ENCODE data around the gene RPL22L1.
"Not testable (repeated sequence)": the region's sequence is repeated elsewhere in the genome, so short reads cannot be mapped to it uniquely, and the experiment has no call there.

Gene RPL22L1

DNA sequence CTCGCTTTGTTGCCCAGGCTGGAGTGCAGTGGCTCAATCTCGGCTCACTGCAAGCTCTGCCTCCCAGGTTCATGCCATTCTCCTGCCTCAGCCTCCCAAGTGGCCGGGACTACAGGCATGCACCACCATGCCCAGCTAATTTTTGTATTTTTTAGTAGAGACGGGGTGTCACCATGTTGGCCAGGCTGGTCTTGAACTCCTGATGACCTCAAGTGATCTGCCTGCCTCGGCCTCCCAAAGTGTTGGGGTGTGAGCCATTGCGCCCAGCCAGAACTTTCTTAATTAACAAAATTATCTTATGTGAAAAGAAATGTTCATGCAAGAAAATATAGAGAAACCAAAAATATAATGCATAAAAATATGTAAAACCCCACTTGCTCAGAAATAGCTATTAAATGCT, 7.3 kb upstream of the RPL22L1 start:
- not testable (repeated sequence) for DNase-seq

DNA sequence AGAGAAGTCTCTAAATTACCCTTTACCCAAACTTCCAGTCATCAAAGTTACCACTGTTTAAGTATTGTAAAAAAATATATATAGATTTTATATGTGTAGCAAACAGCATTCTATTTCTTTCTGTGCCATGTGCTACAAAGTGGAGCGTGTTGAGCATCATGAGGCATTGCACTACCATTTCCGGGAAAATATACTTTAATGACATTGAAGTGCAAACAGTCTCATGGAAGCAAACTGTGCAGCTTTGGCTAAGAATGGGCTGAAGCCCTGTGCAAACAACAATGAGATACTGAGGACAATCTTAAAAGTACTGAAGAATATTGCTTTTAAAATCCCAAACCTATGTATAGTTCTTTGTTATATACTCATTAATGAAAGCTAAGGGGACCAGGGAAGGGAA, 6.5 kb upstream of the RPL22L1 start:
- DNase-seq, result no peak

DNA sequence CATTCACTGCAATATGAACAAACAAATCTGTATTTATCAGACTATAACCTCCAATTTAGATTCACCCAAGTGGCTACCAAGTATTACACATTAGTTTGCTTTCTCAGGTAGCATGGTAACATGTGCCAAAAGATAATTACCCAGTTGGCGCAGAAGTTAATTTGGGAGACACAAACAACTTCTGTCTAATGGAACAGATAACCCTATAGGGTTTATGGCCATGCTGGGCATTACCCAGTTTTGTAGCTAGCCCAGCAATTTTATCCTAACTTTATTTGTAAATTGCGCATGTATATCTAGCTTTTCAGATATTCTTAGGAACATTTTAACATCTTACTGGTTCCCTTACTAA, 780 bp downstream of the RPL22L1 start:
- no peak for DNase-seq

DNA sequence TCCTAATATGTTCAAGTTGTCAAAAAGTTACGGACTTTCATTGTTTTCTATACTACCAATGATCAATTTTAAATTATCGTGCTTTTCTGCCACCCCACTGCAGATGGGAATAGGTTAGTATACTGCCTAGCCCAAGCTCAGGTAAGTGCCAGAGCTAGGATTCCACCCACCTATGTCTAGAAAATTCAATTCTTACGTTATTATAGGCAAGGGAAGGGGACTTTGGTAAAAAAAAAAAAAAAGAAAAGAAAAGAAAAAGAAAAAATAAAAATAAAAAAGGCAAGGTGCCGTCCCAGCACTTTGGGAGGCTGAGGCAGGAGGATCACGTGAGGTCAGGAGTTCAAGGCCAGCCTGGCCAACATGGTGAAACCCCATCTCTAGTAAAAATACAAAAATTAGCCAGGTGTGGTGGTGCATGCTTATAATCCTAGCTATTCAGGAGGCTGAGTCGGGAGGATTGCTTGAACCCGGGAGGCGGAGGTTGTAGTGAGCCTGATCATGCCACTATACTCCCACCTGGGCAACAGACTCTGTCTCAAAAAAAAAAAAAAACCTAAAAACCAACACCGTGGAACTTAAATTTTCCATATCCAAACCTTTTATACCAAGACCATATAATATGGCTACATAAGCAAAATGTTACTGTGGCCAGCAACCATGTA, 1.3 kb downstream of the RPL22L1 start:
- DNase-seq, result no peak

DNA sequence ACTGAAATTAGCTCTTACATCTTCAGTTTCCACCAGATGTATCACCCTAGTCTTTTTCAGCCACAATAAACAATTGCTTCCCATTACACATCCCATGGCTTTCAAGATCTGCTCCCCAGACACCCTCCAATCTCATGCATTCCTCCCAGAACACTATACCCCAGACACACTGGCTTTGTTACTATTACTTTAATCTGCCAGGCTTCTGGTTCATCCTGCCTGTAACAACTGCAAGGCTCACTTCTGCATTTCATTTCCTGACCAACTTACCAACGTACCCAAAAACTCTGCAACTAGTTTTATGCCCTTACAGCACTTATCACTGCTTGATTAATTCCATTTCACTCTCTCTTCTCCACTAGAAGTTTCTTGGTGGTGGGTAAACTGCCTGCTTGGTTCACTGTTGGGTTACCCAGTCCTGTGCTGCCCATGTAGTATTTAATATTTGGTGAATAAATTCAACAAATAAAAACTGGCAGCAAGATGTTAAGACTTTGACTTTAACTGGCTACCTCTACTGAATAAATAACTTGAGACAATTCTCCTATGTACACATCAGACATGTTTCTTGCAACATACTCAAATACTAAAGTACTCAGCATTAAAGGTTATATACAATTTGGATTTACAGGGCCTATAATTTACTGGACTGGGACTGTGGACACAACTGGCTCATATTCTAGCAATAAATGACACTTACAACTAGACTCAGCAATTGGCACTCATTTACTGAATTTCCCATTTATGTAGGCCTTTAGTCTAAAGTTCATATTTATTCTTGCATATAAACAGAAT, 2.7 kb downstream of the RPL22L1 start:
- DNase-seq, result no peak

DNA sequence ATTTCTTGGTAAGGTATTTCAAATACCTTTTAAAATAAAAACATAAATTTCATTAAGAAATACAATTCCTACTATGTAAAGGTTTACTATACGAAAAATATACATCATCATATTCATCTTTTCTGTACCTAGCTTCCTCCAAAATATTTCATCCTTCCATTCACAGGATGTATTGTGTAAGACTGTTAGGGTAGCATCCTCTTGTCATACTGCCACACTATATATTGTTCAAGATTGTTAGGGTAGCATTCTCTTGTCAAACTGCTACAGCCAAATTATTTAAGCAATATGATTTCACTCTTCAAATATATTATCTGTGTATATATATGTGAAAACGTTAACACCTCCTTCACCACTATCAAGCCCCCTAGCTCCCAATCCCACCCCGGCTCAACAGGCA, 3.5 kb downstream of the RPL22L1 start:
- no peak for DNase-seq

DNA sequence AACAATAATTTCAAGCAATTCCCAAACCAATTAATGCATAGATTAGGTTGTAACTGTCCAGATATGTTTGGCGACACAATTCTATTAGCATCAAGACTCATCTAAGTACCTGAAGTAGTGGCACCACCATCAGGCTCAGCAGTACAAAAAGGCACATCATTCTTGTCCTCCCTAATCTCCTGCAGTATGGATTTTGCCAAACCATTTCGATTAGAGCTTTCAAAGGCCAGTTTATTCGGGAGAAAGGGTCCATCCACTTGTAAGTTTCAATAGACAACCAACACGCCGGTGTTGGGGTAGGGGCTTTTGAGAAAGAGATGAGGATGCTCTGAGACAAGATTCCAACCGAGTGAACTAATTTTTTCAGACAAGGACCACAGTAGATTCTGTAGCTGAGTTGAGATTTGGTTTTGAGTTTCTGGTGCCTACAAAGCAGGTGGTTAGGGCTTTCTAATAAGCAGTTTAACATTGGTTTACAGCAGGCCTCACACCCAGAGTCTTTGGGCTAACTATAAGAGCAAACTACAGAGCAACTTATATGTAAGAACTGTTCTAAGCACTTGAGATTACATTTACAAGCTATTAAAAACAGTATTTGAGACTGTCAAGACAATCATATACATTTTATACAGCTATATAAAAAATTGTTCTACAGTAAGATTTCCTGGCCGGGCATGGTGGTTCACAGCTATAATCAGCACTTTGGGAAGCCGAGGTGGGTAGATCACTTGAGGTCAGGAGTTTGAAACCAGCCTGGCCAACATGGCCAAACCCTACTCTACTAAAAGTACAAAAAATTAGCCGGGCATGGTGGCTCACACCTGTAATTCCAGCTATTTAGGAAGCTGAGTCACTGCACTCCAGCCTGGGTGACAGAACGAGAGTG, 4.5 kb downstream of the RPL22L1 start:
- DNase-seq, result no peak

DNA sequence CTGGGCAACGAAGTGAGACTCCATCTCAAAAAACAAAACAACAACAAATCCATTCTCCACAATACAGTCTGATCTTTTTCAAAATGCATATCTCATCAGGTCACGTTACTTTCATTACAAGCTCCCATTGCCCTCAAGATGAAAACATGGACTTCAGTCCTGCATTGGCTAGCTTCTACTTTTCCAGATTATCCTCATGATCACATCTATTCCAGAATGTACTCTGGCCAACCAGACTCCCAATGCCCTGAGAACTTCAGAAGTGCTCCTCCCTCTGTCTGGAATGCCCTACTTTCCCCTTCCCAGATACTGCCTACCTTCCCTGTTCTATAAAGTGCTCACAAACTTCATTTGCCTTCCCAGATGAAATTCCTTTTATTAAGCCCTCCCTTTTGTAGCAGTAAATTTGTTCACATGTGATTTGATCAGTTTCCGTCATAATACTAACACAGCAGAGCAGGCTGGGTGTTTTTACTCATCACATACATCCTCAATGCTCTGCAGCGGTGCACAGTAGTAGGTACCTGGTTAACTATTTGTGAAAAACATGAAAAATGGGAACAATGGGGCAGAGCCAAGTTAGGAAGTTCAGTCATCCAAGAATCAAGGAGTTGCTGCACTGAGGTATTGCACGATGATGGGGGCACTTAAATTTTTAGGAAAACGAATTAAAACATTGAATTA, 5.3 kb downstream of the RPL22L1 start:
- no peak for DNase-seq

DNA sequence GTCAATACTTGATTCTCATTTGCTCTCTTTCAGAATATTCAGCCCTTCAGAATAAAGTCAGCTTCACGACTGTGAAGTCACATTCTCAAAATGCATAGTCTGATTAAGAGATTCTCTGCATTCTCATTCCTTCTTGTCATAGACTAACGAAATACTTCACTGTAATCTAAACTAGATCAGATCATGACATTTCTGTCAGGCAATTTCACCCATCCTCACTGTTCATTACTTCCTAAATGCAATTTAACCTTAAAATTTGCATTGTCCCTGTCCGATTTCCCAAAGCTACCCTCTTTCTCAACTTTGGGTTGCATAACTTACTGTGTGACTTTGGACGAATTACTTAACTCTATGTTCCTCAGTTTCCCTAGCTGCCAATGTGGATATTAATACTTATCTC, 6.2 kb downstream of the RPL22L1 start:
- DNase-seq, result no peak

DNA sequence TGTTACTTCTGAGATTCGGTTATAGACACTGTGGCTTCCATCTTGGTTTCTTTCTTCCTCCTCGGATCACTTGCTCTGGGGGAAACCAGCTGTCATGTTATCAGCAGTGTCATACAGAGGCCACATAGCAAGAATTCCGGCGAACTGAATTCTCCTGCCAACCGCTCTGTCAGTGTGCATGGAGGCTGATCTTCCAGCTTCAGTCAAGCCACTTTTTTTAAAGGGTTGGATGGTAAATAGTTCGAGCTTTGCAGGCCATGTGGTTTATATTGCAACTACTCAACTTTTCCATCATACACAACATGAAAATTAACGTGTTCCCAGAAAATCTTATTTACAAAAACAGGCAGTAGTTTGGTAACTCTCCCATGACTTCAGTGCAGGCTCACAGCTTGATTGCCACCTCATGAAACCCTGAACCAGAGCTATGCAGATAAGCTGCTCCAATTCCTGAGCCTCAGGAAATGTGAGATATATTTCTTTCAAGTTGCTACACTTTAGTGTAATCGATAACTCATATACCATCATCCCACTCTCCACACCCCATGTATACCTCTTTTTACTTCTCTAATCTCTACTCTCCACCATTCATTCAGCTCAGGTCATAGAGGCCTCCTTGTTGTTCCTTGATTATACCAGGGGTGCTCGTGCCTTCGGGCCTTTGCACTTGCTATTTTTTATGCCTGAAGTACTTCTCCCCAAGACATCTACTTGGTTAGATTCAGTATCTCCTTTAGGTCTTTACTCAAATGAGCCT, 7.2 kb downstream of the RPL22L1 start:
- DNase-seq, result no peak

DNA sequence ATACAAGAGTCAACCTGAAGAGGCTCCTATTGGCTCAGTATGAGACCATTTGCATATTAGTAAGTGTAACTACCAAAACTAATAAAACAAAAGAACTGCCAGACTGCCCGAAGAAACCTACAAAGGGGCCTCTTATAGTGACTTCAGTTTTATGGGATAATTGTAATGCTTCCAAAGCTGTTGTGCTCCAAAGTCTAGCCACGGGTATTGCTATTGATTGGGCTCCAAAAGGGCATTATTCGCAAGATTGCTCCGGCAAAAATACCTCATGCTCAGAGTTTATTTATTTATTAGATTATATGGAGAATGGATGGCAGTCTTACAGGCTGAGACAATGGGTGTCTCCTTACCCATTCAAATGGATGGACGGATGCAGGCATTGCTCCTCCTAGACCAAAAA, 11.4 kb downstream of the RPL22L1 start:
- no peak for DNase-seq

DNA sequence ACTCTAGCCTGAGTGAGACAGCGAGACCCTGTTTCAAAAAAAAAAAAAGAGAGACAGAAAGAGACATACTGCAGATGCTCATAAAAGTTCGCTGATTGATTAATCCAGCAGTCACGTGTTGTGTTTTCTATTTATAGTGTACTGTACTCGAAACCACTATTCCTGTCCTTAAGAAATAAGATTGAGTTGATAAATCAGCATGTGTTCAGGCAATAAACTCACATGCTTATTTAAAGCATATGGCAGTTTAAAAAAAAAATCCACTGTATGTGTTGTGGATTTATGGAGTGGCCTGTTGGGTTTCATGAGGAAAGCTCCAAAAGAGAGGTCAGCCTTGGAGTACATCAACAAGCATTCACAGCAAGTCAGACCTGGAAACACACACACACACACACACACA, 17.7 kb downstream of the RPL22L1 start:
- no peak for DNase-seq

DNA sequence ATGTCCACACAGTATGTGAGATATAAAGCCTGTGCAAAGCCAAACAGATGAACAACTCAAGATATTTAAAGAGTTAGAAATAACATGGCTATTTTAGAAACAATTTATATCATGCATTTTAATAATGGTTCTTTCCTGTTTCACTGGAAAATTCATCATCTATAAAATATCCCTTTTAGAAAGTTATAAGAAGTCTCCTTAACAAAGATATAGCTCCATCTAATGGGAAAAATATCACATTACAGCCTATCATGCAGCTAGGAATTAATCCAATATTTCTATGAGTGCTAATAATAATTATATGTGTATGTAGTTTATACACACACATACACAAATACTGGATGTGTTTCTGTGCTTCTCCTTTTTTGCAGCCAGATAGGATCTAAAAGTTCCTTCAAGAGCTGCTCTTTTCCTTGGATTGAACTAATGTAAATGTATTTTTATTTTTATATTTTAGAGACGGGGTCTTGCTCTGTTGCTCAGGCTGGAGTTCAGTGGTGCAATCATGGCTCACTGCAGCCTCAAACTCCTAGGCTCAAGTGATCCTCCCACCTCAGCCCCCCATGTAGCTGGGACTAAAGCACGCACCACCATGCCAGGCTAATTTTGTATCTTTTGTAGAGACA, 21.6 kb downstream of the RPL22L1 start:
- peak; percentile 44 to 63 for DNase-seq

DNA sequence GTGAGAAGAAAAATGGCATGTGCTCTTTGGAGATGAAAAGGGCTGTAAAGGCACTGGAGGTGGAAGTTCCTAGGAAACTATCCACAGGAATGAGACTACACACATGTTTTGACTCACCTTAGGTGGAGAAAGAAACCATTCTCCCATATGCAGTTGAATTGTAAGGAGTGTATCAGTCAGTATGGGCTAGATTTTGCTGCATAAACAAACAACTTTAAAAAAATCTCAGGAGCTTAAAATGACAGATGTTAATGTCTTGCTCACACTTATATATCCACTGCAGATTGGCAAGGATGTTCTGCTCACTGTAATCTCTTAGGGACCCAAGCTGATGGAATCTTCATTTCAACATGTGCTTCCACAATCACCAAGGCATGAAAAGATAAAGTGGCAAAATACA, 25.6 kb downstream of the RPL22L1 start:
- no peak for DNase-seq

DNA sequence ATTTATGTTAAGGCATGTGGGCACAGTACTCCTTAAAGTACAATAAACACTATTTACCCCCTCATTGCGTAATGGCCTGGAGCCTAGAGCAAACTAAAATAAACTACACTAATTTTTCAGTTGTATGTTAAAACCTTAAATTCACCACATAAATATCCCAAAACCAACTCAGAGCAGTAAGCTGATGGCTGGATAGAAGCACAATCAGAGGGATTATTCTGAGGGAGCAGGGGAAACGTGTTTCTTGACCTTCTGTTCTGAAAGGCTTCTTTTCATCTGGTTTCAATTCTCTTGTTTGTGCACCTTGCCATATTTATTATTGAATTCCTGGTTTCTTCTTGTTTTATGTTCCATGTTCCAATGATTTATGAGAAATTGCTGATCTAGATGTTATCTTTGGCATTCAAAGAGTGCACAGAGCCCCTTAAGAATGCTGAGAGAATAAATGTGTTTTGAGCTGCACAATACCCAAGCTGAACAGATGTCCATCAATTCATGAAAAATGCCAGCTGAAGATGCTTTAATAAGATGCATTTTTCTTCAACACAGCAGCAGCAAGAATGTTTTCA, 29.6 kb downstream of the RPL22L1 start:
- no peak for DNase-seq

DNA sequence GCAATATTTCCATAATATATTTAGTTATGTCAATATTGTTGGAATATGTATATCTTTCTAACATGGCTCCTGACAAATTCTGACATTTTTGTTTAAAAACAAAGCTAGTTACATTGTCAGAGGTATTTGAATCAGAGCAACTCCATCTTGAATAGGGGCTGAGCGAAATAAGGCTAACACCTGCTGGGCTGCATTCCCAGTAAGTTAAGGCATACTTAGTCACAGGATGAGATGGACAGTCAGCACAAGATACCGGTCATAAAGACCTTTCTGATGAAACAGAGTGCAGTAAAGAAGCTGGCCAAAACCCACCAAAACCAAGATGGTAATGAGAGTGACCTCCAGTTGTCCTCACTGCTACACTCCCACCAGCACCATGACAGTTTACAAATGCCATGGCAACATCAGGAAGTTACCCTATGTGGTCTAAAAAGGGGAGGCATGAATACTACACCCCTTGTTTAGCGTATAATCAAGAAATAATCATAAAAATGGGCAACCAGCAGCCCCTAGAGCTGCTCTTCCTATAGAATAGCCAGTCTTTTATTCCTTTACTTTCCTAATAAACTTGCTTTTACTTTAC, 30.4 kb downstream of the RPL22L1 start:
- no peak for DNase-seq

DNA sequence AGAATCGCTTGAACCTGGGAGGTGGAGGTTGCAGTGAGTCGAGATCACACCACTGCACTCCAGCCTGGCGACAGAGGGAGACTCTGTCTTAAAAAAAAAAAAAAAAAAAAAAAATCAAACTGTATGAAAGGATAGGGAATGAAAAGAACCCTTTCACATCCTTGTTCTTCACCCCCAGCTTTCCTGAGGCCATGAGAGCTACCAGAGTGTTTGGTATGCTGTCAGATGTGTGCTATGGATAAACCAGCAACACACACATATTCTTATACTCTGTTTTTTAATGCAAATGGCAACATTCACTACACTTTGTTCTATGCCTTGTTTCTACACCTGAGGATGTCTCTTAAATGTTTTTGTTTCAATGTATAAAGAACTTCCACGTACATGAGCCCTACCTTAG, 33.5 kb downstream of the RPL22L1 start:
- no peak for DNase-seq

DNA sequence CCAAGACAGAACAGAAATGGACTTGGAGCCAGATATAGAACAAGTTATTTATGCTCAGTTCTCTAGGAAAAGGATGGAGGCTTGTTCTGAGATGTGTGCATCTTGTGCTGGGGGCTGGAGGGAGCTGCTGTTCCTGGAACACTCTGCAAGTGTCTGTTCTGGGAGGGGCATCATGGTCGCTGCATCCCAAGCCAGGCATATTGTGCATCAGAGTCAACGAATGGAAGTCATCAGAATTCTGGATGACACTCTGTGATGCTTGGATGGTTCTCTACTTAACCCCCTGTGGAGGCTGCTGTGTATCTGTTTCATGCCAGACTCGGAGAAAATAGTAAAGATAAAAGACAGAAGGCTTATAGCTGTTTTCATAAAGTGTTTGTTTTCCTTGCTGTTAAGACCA, 34.7 kb downstream of the RPL22L1 start:
- no peak for DNase-seq

DNA sequence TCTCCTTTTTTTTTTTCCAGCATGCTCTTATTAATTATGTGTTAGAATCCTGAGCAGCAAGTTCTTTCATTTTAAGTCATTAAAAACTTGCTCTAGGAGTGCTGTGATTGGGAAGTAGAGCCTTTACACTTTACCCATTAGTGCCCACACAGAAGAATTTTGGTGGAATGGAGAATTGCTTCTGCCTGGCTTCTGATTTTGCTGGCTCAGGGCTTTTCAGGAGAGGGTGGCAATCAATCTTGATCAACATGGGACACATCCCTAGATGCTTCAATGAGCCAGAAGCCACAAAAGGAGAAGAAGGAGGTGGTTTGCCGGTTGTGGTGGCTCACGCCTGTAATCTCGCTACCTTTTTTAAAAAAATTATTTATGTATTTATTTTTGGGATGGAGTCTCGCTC, 39.4 kb downstream of the RPL22L1 start:
- DNase-seq, result no peak

DNA sequence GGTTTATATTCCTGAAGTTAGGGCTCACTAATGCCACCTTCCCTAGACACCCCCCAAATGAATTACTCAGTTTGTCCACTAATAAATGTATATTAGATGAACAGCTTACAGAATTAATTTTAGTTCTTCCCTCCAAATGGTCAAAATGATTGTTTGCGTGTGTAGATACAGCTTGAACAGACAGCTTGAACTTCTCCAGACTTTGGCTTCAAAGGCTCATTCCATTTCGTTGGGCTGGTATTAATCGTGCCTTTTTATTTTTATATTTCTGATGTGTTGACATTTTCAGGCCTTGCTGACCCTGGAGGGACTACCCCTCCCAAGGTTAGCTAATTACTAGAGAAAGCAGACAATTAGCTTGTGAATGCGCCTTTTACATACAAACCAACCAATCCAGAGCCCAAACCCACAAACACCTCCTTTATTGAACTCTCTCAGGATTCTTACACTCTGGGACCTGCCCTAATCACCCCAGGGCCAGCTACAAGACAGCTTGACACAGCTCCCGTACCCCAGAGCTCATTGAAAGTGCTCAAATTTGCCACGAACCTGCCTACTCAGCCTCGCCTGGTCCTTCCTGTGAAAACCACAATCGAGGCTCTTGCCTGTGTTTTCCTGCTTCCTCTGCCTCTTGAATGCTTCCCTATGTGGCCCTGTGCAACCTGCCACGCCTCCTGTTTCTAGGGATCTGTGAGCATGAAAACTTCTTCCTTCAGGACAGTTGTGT, 40.3 kb downstream of the RPL22L1 start:
- peak in 1 of 2 experiments; percentile 13 for DNase-seq
